Stimulated activated CD4-positive, alpha-beta T cell treated with anti-CD3 and anti-CD28 coated beads, TNF-alpha, amount 100 ng/mL, for 4 hours (primary cell): Measurements from ENCODE around the gene FGF14.
"Not testable (repeated sequence)": the region's sequence is repeated elsewhere in the genome, so short reads cannot be mapped to it uniquely, and the experiment has no call there.

Source experiments
- DNase-seq, 3 experiments: peaks; one replicate each; pipeline ENCODE4 v3.0.0-alpha.2; 2020; ENCODE audit warnings: low read depth in 3 of 3

Gene FGF14

GRCh38 chr13:102040812-102041211 is 361.0 kb downstream of the FGF14 start:
- no peak for DNase-seq

GRCh38 chr13:102039264-102039663 is 362.6 kb downstream of the FGF14 start:
- DNase-seq = no peak

- DNase-seq = no peak
Measured at GRCh38 chr13:102038787-102039186, 363.1 kb downstream of the FGF14 start.

- DNase-seq = no peak
Measured at GRCh38 chr13:102035969-102036368, 365.9 kb downstream of the FGF14 start.

- no peak for DNase-seq
Measured at GRCh38 chr13:102033857-102034331, 368.0 kb downstream of the FGF14 start.

- DNase-seq = no peak
Measured at GRCh38 chr13:102033386-102033785, 368.5 kb downstream of the FGF14 start.

GRCh38 chr13:102028868-102029267 is 373.0 kb downstream of the FGF14 start:
- DNase-seq = no peak

GRCh38 chr13:102028206-102028605 is 373.6 kb downstream of the FGF14 start:
- no peak for DNase-seq

GRCh38 chr13:102021777-102022176 is 380.1 kb downstream of the FGF14 start:
- DNase-seq = no peak

- DNase-seq = no peak
Measured at GRCh38 chr13:102020611-102021216, 381.1 kb downstream of the FGF14 start.

GRCh38 chr13:102018716-102019115 is 383.1 kb downstream of the FGF14 start:
- DNase-seq = no peak

GRCh38 chr13:102017248-102017647 is 384.6 kb downstream of the FGF14 start:
- no peak for DNase-seq

GRCh38 chr13:102012299-102013293 is 389.3 kb downstream of the FGF14 start:
- no peak for DNase-seq

GRCh38 chr13:102011455-102011854 is 390.4 kb downstream of the FGF14 start:
- not testable (repeated sequence) for DNase-seq

- DNase-seq = no peak
Measured at GRCh38 chr13:102003848-102004570, 397.8 kb downstream of the FGF14 start.

GRCh38 chr13:102002287-102002686 is 399.6 kb downstream of the FGF14 start:
- no peak for DNase-seq

- no peak for DNase-seq
Measured at GRCh38 chr13:102000764-102001163, 401.1 kb downstream of the FGF14 start.

- no peak for DNase-seq
Measured at GRCh38 chr13:101998129-101998528, 403.7 kb downstream of the FGF14 start.

GRCh38 chr13:101996954-101997353 is 404.9 kb downstream of the FGF14 start:
- DNase-seq = no peak

- DNase-seq = no peak
Measured at GRCh38 chr13:101989798-101990350, 412.0 kb downstream of the FGF14 start.

GRCh38 chr13:101988140-101988539 is 413.7 kb downstream of the FGF14 start:
- DNase-seq = no peak

- DNase-seq = no peak
Measured at GRCh38 chr13:101986316-101986715, 415.5 kb downstream of the FGF14 start.
